Lower lobe of right lung (tissue), 2 donors: ENCODE measurements around the gene TBCK. TPM values are rescaled to one million over a fixed set of nuclear protein-coding genes. Genes with fewer than 3 reads are reported as not detected.
"Not testable (repeated sequence)": the region's sequence is repeated elsewhere in the genome, so short reads cannot be mapped to it uniquely, and the experiment has no call there.

Source experiments
- ATAC-seq, 2 donors: fragments of 200-7000 bp; cut with Tn5 transposase; one replicate each; pipeline ENCODE4 v1.9.1; 2020 to 2022; ENCODE audit warnings: mild to moderate bottlenecking in 2 of 2, moderate library complexity in 2 of 2
- DNase-seq: peaks from one replicate; pipeline ENCODE4 v3.0.0-alpha.2; 2020
- H3K27ac ChIP-seq: fragments of 200-600 bp; one replicate; pipeline ENCODE4 v1.8.0; 2022
- H3K27me3 ChIP-seq: fragments of 200-600 bp; one replicate; pipeline ENCODE4 v1.8.0; 2022; ENCODE audit warnings: low read depth
- H3K36me3 ChIP-seq: fragments of 200-600 bp; one replicate; pipeline ENCODE4 v1.8.0; 2022; ENCODE audit warnings: mild to moderate bottlenecking
- H3K4me1 ChIP-seq: fragments of 200-600 bp; one replicate; pipeline ENCODE4 v1.8.0; 2022
- H3K4me3 ChIP-seq: fragments of 200-600 bp; one replicate; pipeline ENCODE4 v1.8.0; 2022; ENCODE audit warnings: mild to moderate bottlenecking
- H3K9me3 ChIP-seq: fragments of 200-600 bp; one replicate; pipeline ENCODE4 v1.8.0; 2022
- CTCF ChIP-seq: fragments of 200-600 bp; IDR thresholded peaks from one replicate; pipeline ENCODE4 v1.8.0; 2022; ENCODE audit warnings: antibody characterized with exemption, mild to moderate bottlenecking
- intact Hi-C: fragments of 100-400 bp; cut with DNase I; formaldehyde crosslinking; loops from one replicate; pipeline ENCODE4 v1.11.0; 2022
- total RNA-seq: library from RNA; stranded (reverse); fragmentation: NEBNext Ultra II Directional; extraction: Animal tissue kit (Norgen Biotek cat#: 25700); gene quantifications from one replicate; pipeline ENCODE4 v1.2.1, GENCODE V29; 2021
- donor health status: DM: no; HTN: yes; CAD: no; lungs with severe emphysema.

Gene TBCK
- total RNA-seq, 1 donor from 2014 or later: 45.7 TPM

GRCh38 chr4:106126062-106126461 lies 189.9 kb downstream of the TBCK start:
- Histone ChIP-seq H3K4me3 (no peak overlapping the region), H3K27me3 (no peaks in the 10 kb centered on the region), H3K27ac (no peak overlapping the region), H3K9me3 (no peaks in the 10 kb centered on the region), H3K4me1 (no peaks in the 10 kb centered on the region), H3K36me3 (no peaks in the 10 kb centered on the region)
- no peak for TF ChIP-seq CTCF
- intact Hi-C loops: no loop called here
- ATAC-seq (no peak), DNase-seq (no peak)

- H3K4me1 ChIP-seq, H3K9me3 ChIP-seq, H3K27ac ChIP-seq, H3K27me3 ChIP-seq, intact Hi-C loops, H3K36me3 ChIP-seq, DNase-seq, ATAC-seq, H3K4me3 ChIP-seq: not testable (repeated sequence)
Observed at GRCh38 chr4:106119949-106120555, 196.0 kb downstream of the TBCK start.

- Histone ChIP-seq H3K36me3 (peaks cover 19% of the 10 kb centered on the region), H3K4me3 (no peak overlapping the region), H3K4me1 (no peaks in the 10 kb centered on the region), H3K9me3 (peaks cover 13% of the 10 kb centered on the region), H3K27ac (no peak overlapping the region), H3K27me3 (no peaks in the 10 kb centered on the region)
- ATAC-seq (no peak), DNase-seq (no peak)
- intact Hi-C loops: no loop called here
- TF ChIP-seq CTCF: no peak
Observed at GRCh38 chr4:106116025-106116424, 200.0 kb downstream of the TBCK start.

GRCh38 chr4:106114270-106114669 lies 201.7 kb downstream of the TBCK start:
- Histone ChIP-seq H3K4me3 (no peak overlapping the region), H3K27me3 (no peaks in the 10 kb centered on the region), H3K36me3 (peaks cover 25% of the 10 kb centered on the region), H3K9me3 (peaks cover 28% of the 10 kb centered on the region), H3K27ac (no peak overlapping the region), H3K4me1 (no peaks in the 10 kb centered on the region)
- ATAC-seq (no peak), DNase-seq (no peak)
- intact Hi-C loops: no loop called here
- TF ChIP-seq CTCF: no peak

- H3K4me1 ChIP-seq, ATAC-seq, DNase-seq, H3K27me3 ChIP-seq, intact Hi-C loops, H3K27ac ChIP-seq, H3K4me3 ChIP-seq: not testable (repeated sequence)
- H3K9me3 ChIP-seq: peaks cover 30% of the 10 kb centered on the region
- H3K36me3 ChIP-seq: peaks cover 25% of the 10 kb centered on the region
Observed at GRCh38 chr4:106111778-106112469, 204.1 kb downstream of the TBCK start.

- ATAC-seq: no peak
- H3K36me3 ChIP-seq: peaks cover 18% of the 10 kb centered on the region
Observed at GRCh38 chr4:106109929-106110328, 206.1 kb downstream of the TBCK start.

More at GRCh38 chr4:106109929-106110328, 206.1 kb downstream of the TBCK start:
- Histone ChIP-seq H3K27ac (no peak overlapping the region), H3K4me1 (no peaks in the 10 kb centered on the region), H3K27me3 (no peaks in the 10 kb centered on the region), H3K4me3 (no peak overlapping the region), H3K9me3 (peaks cover 30% of the 10 kb centered on the region)
- no peak for DNase-seq
- no peak for TF ChIP-seq CTCF
- intact Hi-C loops: no loop called here
